HepG2 (cell line): ENCODE measurements around the gene PRR30. TPM values are rescaled to one million over a fixed set of nuclear protein-coding genes. Genes with fewer than 3 reads are reported as not detected.

Experiments used
- BRD4 ChIP-seq: sonication (generic); formaldehyde crosslinking; IDR thresholded peaks from 2 replicates; pipeline ENCODE4 v1.4.0; 2020; ENCODE audit warnings: missing genetic modification reagents
- FOSL2 ChIP-seq: sonication (generic); formaldehyde crosslinking; IDR thresholded peaks from 2 replicates; pipeline ENCODE4 v1.4.0; 2020; ENCODE audit warnings: missing genetic modification reagents
- ISX ChIP-seq: sonication (generic); formaldehyde crosslinking; conservative IDR thresholded peaks from 2 replicates; pipeline ENCODE4 v1.5.0; 2020; ENCODE audit warnings: missing genetic modification reagents
- KLF12 ChIP-seq: sonication (generic); formaldehyde crosslinking; IDR thresholded peaks from 2 replicates; pipeline ENCODE4 v1.4.0; 2020; ENCODE audit warnings: missing genetic modification reagents, borderline replicate concordance
- KLF16 ChIP-seq, 2 experiments: sonication (generic) in 1 of 2; formaldehyde crosslinking in 1 of 2; IDR thresholded peaks; 2 replicates each; pipeline versions ENCODE4 v1.6.1 to v1.8.0; 2016 to 2023; ENCODE audit warnings: missing genetic modification reagents in 2 of 2, missing compliant biosample characterization in 1 of 2
- SMC3 ChIP-seq: IDR thresholded peaks from 2 replicates; pipeline ENCODE4 v1.6.1; 2011; ENCODE audit warnings: low read length, improper control_type of control experiment
- SOX13 ChIP-seq, 3 experiments: fragments of 450-650 bp in 1 of 3; sonication (generic) in 1 of 3; formaldehyde crosslinking in 1 of 3; IDR thresholded peaks in 2 of 3; conservative IDR thresholded peaks in 1 of 3; 2 replicates each; pipeline versions ENCODE4 v1.5.0 to v1.6.1; 2016 to 2020; ENCODE audit warnings: antibody characterized with exemption in 1 of 3, mild to moderate bottlenecking in 1 of 3, missing compliant biosample characterization in 1 of 3, missing genetic modification reagents in 1 of 3, moderate library complexity in 1 of 3
- SP5 ChIP-seq: IDR thresholded peaks from 2 replicates; pipeline ENCODE4 v1.6.1; 2016; ENCODE audit warnings: low read depth, borderline replicate concordance
- XBP1 ChIP-seq: sonication (generic); formaldehyde crosslinking; IDR thresholded peaks from 2 replicates; pipeline ENCODE4 v1.5.0; 2020; ENCODE audit warnings: missing genetic modification reagents
- ZFP41 ChIP-seq: sonication (generic); formaldehyde crosslinking; IDR thresholded peaks from 2 replicates; pipeline ENCODE4 v1.4.0; 2020; ENCODE audit warnings: mild to moderate bottlenecking, missing genetic modification reagents, borderline replicate concordance
- ZNF251 ChIP-seq: sonication (generic); formaldehyde crosslinking; IDR thresholded peaks from 2 replicates; pipeline ENCODE4 v1.9.0; 2021; ENCODE audit warnings: mild to moderate bottlenecking, missing genetic modification reagents
- ZNF547 ChIP-seq: sonication (generic); formaldehyde crosslinking; IDR thresholded peaks from 2 replicates; pipeline ENCODE4 v1.5.1; 2020; ENCODE audit warnings: mild to moderate bottlenecking, missing genetic modification reagents
- polyA plus RNA-seq, 8 experiments: library from polyadenylated mRNA; depleted of rRNA in 3 of 8; stranded (reverse) in 7 of 8; unstranded in 1 of 8; fragments of >200 nt; fragmentation: Illumina TruSeq in 4 of 8; extraction: Trizol in 4 of 8; gene quantifications; 2 replicates each; pipeline versions ENCODE4 v1.2.1 to v1.2.3, GENCODE V29; 2011 to 2016; ENCODE audit warnings: low read depth in 4 of 8, missing spikeins in 1 of 8, mixed read lengths in 1 of 8; ENCODE audit not compliant: insufficient read depth in 1 of 8
- total RNA-seq, 5 experiments: library from RNA; depleted of rRNA; stranded (reverse); fragments of >200 nt; fragmentation: Illumina TruSeq; extraction: Trizol; gene quantifications; 2 replicates each; pipeline ENCODE4 v1.2.3, GENCODE V29; 2016; ENCODE audit warnings: low read depth in 1 of 5
- TF ChIP-seq, protein P1 (sequence below): sonication (generic); formaldehyde crosslinking; IDR thresholded peaks from 2 replicates; pipeline ENCODE4 v1.5.1; 2020; ENCODE audit warnings: mild to moderate bottlenecking, missing genetic modification reagents, moderate library complexity
- TF ChIP-seq, protein P2 (sequence below): sonication (generic); formaldehyde crosslinking; IDR thresholded peaks from 2 replicates; pipeline ENCODE4 v1.4.0; 2020; ENCODE audit warnings: missing genetic modification reagents
- TF ChIP-seq, protein P3 (sequence below): sonication (generic); formaldehyde crosslinking; IDR thresholded peaks from 2 replicates; pipeline ENCODE4 v1.8.1; 2023; ENCODE audit warnings: mild to moderate bottlenecking, missing genetic modification reagents
- TF ChIP-seq, protein P4 (sequence below): sonication (generic); formaldehyde crosslinking; IDR thresholded peaks from 2 replicates; pipeline ENCODE4 v1.8.1; 2023; ENCODE audit warnings: missing genetic modification reagents, mild to moderate bottlenecking, borderline replicate concordance
- TF ChIP-seq, protein P5 (sequence below): sonication (generic); formaldehyde crosslinking; IDR thresholded peaks from 2 replicates; pipeline ENCODE4 v1.5.0; 2020; ENCODE audit warnings: missing genetic modification reagents, mild to moderate bottlenecking, borderline replicate concordance

PRR30 gene
- total and polyA plus RNA-seq, 2 of the 13 experiments (the other 11 are each of a cell fraction or from before 2014, with no cell fraction given): not detected

DNA sequence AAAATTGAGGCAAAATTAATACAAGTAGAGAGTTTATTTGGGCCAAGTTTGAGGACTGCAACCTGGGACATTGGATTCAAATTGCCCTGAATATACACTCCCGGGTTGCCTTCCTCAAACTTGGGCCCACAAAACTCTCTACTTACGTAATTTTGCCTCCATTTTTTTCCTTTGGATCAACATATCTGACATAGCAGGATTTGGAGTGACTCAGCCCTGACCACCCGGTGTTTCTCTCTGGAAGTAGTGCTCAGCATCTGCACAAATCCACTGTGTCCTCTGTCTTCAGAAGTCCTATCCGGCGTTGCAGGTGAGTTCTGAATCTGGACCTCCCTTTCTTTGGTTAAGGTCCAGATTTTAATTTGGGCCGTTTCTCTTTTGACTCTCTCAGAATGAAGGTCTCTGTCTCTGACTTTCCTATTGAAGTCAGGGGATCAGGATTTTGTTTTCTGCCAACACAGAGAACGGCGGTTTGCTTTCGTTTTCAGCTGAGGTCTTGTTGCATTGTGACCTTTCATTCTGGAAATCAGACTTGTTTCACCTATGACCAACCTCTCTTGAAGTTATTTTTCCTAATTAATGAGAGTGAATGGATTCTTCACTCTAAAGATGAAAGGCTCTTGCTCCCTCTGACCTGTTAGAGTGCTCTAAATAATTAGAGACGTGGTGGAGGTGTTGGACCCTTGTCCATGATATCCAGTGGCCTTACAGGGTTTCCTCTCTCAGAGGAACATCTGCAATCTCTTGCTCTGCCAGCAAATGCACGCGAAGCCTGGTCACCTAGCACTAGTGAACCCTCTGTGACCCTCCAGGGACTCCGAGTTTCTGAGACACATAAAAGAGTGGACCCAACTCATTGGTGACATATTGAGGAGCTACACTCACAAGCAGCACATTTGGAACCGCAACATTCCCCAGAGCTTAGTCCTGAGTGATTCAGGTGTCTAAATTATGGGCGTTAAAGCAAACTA, 23.2 kb upstream of the PRR30 start (continued):
- TF ChIP-seq, protein P1, sequence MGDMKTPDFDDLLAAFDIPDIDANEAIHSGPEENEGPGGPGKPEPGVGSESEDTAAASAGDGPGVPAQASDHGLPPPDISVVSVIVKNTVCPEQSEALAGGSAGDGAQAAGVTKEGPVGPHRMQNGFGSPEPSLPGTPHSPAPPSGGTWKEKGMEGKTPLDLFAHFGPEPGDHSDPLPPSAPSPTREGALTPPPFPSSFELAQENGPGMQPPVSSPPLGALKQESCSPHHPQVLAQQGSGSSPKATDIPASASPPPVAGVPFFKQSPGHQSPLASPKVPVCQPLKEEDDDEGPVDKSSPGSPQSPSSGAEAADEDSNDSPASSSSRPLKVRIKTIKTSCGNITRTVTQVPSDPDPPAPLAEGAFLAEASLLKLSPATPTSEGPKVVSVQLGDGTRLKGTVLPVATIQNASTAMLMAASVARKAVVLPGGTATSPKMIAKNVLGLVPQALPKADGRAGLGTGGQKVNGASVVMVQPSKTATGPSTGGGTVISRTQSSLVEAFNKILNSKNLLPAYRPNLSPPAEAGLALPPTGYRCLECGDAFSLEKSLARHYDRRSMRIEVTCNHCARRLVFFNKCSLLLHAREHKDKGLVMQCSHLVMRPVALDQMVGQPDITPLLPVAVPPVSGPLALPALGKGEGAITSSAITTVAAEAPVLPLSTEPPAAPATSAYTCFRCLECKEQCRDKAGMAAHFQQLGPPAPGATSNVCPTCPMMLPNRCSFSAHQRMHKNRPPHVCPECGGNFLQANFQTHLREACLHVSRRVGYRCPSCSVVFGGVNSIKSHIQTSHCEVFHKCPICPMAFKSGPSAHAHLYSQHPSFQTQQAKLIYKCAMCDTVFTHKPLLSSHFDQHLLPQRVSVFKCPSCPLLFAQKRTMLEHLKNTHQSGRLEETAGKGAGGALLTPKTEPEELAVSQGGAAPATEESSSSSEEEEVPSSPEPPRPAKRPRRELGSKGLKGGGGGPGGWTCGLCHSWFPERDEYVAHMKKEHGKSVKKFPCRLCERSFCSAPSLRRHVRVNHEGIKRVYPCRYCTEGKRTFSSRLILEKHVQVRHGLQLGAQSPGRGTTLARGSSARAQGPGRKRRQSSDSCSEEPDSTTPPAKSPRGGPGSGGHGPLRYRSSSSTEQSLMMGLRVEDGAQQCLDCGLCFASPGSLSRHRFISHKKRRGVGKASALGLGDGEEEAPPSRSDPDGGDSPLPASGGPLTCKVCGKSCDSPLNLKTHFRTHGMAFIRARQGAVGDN (CRISPR knock-in tag): no peak
- TF ChIP-seq ZNF547: no peak
- TF ChIP-seq, protein P2, sequence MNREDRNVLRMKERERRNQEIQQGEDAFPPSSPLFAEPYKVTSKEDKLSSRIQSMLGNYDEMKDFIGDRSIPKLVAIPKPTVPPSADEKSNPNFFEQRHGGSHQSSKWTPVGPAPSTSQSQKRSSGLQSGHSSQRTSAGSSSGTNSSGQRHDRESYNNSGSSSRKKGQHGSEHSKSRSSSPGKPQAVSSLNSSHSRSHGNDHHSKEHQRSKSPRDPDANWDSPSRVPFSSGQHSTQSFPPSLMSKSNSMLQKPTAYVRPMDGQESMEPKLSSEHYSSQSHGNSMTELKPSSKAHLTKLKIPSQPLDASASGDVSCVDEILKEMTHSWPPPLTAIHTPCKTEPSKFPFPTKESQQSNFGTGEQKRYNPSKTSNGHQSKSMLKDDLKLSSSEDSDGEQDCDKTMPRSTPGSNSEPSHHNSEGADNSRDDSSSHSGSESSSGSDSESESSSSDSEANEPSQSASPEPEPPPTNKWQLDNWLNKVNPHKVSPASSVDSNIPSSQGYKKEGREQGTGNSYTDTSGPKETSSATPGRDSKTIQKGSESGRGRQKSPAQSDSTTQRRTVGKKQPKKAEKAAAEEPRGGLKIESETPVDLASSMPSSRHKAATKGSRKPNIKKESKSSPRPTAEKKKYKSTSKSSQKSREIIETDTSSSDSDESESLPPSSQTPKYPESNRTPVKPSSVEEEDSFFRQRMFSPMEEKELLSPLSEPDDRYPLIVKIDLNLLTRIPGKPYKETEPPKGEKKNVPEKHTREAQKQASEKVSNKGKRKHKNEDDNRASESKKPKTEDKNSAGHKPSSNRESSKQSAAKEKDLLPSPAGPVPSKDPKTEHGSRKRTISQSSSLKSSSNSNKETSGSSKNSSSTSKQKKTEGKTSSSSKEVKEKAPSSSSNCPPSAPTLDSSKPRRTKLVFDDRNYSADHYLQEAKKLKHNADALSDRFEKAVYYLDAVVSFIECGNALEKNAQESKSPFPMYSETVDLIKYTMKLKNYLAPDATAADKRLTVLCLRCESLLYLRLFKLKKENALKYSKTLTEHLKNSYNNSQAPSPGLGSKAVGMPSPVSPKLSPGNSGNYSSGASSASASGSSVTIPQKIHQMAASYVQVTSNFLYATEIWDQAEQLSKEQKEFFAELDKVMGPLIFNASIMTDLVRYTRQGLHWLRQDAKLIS (CRISPR knock-in tag): no peak
- TF ChIP-seq BRD4 (CRISPR knock-in tag): no peak
- TF ChIP-seq ISX (CRISPR knock-in tag): no peak
- TF ChIP-seq, protein P3, sequence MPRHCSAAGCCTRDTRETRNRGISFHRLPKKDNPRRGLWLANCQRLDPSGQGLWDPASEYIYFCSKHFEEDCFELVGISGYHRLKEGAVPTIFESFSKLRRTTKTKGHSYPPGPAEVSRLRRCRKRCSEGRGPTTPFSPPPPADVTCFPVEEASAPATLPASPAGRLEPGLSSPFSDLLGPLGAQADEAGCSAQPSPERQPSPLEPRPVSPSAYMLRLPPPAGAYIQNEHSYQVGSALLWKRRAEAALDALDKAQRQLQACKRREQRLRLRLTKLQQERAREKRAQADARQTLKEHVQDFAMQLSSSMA (CRISPR knock-in tag): no peak
- peak; percentile 61 for TF ChIP-seq FOSL2
- TF ChIP-seq SP5 (CRISPR knock-in tag): no peak
- TF ChIP-seq XBP1 (CRISPR knock-in tag): no peak
- TF ChIP-seq, protein P4, sequence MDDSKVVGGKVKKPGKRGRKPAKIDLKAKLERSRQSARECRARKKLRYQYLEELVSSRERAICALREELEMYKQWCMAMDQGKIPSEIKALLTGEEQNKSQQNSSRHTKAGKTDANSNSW (CRISPR knock-in tag): no peak
- TF ChIP-seq ZFP41 (CRISPR knock-in tag): no peak
- TF ChIP-seq KLF12 (CRISPR knock-in tag): no peak
- TF ChIP-seq, protein P5, sequence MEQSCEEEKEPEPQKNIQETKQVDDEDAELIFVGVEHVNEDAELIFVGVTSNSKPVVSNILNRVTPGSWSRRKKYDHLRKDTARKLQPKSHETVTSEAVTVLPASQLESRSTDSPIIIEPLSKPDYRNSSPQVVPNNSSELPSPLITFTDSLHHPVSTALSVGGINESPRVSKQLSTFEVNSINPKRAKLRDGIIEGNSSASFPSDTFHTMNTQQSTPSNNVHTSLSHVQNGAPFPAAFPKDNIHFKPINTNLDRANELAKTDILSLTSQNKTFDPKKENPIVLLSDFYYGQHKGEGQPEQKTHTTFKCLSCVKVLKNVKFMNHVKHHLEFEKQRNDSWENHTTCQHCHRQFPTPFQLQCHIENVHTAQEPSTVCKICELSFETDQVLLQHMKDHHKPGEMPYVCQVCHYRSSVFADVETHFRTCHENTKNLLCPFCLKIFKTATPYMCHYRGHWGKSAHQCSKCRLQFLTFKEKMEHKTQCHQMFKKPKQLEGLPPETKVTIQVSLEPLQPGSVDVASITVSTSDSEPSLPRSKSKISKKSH: no peak
- no peak for TF ChIP-seq ZNF251 (CRISPR knock-in tag)
- no peak for TF ChIP-seq KLF16 (CRISPR knock-in tag; IDR thresholded peaks at IDR 0.05)
- TF ChIP-seq SOX13 (IDR thresholded peaks at IDR 0.05): no peak
- no peak for TF ChIP-seq SOX13 (CRISPR knock-in tag; conservative IDR thresholded peaks at IDR 0.05 in 1 of 2, IDR thresholded peaks at IDR 0.05 in 1 of 2)
- TF ChIP-seq SMC3: no peak
